Measurements from ENCODE around the gene KIF18B.

Gene KIF18B

GRCh38 chr17:44988044-44988942, 40.7 kb upstream of the KIF18B start:
- no peak overlapping the region for H3K4me3 ChIP-seq (ENCODE audit: low read length)
- no peak for TF ChIP-seq CTCF (conservative IDR thresholded peaks at IDR 0.05; ENCODE audit: low read depth, low read length)

GRCh38 chr17:44983563-44983962, 36.0 kb upstream of the KIF18B start:
- no peak for TF ChIP-seq CTCF (conservative IDR thresholded peaks at IDR 0.05; ENCODE audit: low read depth, low read length)
- DNase-seq (ENCODE audit: low read depth), result no peak
- no peak overlapping the region for H3K4me3 ChIP-seq (ENCODE audit: low read length)

More at GRCh38 chr17:44988044-44988942, 40.7 kb upstream of the KIF18B start:
- DNase-seq (ENCODE audit: low read depth), result no peak

GRCh38 chr17:44982113-44982702, 34.6 kb upstream of the KIF18B start:
- H3K4me3 ChIP-seq (ENCODE audit: low read length), result no peak overlapping the region
- TF ChIP-seq CTCF (conservative IDR thresholded peaks at IDR 0.05; ENCODE audit: low read depth, low read length), result no peak
- DNase-seq (ENCODE audit: low read depth), result no peak

GRCh38 chr17:44981221-44981968, 33.8 kb upstream of the KIF18B start:
- no peak for TF ChIP-seq CTCF (conservative IDR thresholded peaks at IDR 0.05; ENCODE audit: low read depth, low read length)
- no peak for DNase-seq (ENCODE audit: low read depth)
- no peak overlapping the region for H3K4me3 ChIP-seq (ENCODE audit: low read length)

- no peak overlapping the region for H3K4me3 ChIP-seq (ENCODE audit: low read length)
- TF ChIP-seq CTCF (conservative IDR thresholded peaks at IDR 0.05; ENCODE audit: low read depth, low read length), result no peak
Observed at GRCh38 chr17:44979426-44979995, 31.9 kb upstream of the KIF18B start.

GRCh38 chr17:44978807-44979206, 31.2 kb upstream of the KIF18B start:
- no peak overlapping the region for H3K4me3 ChIP-seq (ENCODE audit: low read length)
- DNase-seq (ENCODE audit: low read depth), result no peak
- no peak for TF ChIP-seq CTCF (conservative IDR thresholded peaks at IDR 0.05; ENCODE audit: low read depth, low read length)

More at GRCh38 chr17:44979426-44979995, 31.9 kb upstream of the KIF18B start:
- DNase-seq (ENCODE audit: low read depth), result no peak
